Measurements from ENCODE around the gene IFNA8. TPM values are rescaled to one million over a fixed set of nuclear protein-coding genes. Genes with fewer than 3 reads are reported as not detected.
A peak's percentile ranks its signal among the peaks of the same experiment; 100 is the strongest.
"Not testable (repeated sequence)": the region's sequence is repeated elsewhere in the genome, so short reads cannot be mapped to it uniquely, and the experiment has no call there.

Gene IFNA8
- total RNA-seq, 3 donors from 2014 or later, result not detected

DNA sequence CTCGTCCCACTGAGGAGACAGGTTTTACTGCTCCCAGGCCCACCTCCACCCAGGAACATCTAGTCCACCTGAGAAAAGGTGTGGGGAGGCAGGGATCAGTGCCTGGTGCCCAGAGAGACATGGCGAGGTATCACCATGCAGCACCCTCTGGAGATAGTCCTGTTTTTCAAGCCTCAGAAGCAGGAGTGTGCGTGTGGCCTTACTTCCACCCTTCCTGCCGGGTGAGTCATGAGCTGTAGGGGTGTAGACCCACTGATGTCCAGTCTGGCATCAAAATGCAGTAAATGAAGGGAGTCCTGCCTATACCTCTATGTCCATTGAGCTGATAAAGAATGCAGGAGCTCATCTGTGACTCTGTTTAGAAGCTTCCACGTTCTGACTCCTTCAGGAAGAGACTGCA lies 40.4 kb downstream of the IFNA8 start:
- H3K27me3 Mint-ChIP-seq (ENCODE audit: low read depth); ATAC-seq; H3K36me3 Mint-ChIP-seq (ENCODE audit: insufficient read depth); H3K4me3 Mint-ChIP-seq; H3K9me3 Mint-ChIP-seq; DNase-seq; H3K4me1 Mint-ChIP-seq (ENCODE audit: low read depth): not testable (repeated sequence)

DNA sequence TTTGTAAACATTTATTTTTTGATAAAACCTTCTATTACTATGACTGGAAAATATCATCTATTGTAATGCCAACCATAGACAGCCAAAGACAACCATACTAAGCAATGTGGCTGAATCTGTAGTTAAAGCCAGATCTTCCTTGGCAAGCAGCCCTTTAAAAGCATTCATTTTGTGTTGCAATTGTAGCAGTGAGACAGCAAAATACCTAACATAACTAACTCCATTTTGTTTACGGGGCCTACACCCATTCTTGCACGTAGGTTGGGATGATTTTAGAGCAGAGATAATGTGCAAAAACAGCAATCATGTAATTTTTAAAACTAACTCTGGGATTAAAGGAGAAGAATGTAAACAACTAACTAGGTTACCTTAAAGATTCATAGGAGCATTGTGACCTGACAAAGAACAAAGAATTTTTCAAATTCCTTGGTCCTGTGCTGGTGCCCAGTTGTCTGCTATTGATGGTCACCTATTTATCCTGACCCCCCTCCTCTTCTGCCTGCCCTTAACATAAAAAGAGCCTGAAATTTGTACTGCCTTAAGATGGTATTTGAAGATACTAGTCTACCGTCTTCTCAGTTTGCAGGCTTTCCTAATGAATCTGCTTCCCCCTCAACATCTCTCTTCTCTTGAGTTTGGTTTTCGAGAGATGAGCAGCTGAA lies 41.9 kb downstream of the IFNA8 start:
- H3K4me3 Mint-ChIP-seq, result no peak overlapping the region
- no peak for DNase-seq
- ATAC-seq, result no peak
- no peaks in the 10 kb centered on the region for H3K4me1 Mint-ChIP-seq (ENCODE audit: low read depth)
- H3K36me3 Mint-ChIP-seq (ENCODE audit: insufficient read depth), result no peaks in the 10 kb centered on the region
- H3K27me3 Mint-ChIP-seq (ENCODE audit: low read depth), result peaks cover 7% of the 10 kb centered on the region
- no peaks in the 10 kb centered on the region for H3K9me3 Mint-ChIP-seq

GRCh38 chr9:21452681-21453080 lies 43.8 kb downstream of the IFNA8 start:
- peaks cover 13% of the 10 kb centered on the region for H3K27me3 Mint-ChIP-seq (ENCODE audit: low read depth)
- no peak for DNase-seq
- H3K4me3 Mint-ChIP-seq, result no peak overlapping the region
- no peaks in the 10 kb centered on the region for H3K9me3 Mint-ChIP-seq
- H3K36me3 Mint-ChIP-seq (ENCODE audit: insufficient read depth), result no peaks in the 10 kb centered on the region
- H3K4me1 Mint-ChIP-seq (ENCODE audit: low read depth), result no peaks in the 10 kb centered on the region
- no peak for ATAC-seq

DNA sequence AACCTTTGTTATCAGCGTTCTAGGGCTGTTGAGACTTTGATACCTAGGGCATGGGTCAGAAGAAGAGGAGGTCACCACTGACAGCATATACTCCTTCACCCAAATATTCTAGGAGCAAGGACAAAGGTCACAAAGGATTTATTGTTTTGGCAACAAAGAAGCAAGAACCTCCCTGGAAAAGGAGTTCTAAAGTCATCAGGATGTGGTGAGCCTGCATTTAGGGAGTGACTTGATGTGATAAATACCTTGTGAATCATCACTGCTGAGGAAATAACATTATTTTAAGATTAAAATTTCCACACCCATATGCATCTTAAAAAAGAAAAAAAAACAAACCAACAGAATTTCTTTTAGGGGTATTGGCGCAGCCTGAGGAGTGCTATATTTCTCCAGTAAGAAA lies 45.2 kb downstream of the IFNA8 start:
- ATAC-seq, result no peak
- H3K27me3 Mint-ChIP-seq (ENCODE audit: low read depth), result peaks cover 13% of the 10 kb centered on the region
- H3K9me3 Mint-ChIP-seq, result no peaks in the 10 kb centered on the region
- H3K4me3 Mint-ChIP-seq, result no peak overlapping the region
- H3K36me3 Mint-ChIP-seq (ENCODE audit: insufficient read depth), result no peaks in the 10 kb centered on the region
- no peaks in the 10 kb centered on the region for H3K4me1 Mint-ChIP-seq (ENCODE audit: low read depth)
- DNase-seq, result no peak

DNA sequence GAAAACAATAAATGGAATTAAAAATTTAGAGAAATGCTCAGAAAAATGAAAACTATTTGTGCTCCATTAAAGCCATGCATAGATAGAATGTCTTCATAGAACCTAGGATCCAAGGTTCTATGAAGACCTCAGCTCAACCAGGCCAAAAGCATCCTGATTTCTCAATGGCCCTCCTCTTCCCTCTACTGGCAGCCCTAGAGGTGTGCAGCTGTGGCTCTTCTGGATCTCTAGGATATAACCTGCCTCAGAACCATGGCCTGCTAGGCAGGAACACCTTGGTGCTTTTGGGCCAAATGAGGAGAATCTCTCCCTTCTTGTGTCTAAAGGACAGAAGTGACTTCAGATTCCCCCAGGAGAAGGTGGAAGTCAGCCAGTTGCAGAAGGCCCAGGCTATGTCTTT lies 46.4 kb downstream of the IFNA8 start:
- DNase-seq (no peak), ATAC-seq (peak in 1 of 2 donors; percentile 75)

More for the DNA sequence above, 46.4 kb downstream of the IFNA8 start:
- H3K27me3 Mint-ChIP-seq (ENCODE audit: low read depth), result peaks cover 15% of the 10 kb centered on the region
- no peak overlapping the region for H3K4me3 Mint-ChIP-seq
- H3K9me3 Mint-ChIP-seq, result no peaks in the 10 kb centered on the region
- H3K4me1 Mint-ChIP-seq (ENCODE audit: low read depth), result no peaks in the 10 kb centered on the region
- H3K36me3 Mint-ChIP-seq (ENCODE audit: insufficient read depth), result no peaks in the 10 kb centered on the region

Other genes with a start within 250 kb of the IFNA8 start
- gene IFNA21, start 242.5 kb upstream of the IFNA8 start, total RNA-seq, result not detected
- not detected for gene IFNA4, start 221.5 kb upstream of the IFNA8 start, total RNA-seq
- not detected for gene IFNA7, start 206.9 kb upstream of the IFNA8 start, total RNA-seq
- not detected for gene IFNA10, start 202.0 kb upstream of the IFNA8 start, total RNA-seq
- not detected for gene IFNA16, start 191.8 kb upstream of the IFNA8 start, total RNA-seq
- gene IFNA17, start 180.9 kb upstream of the IFNA8 start, total RNA-seq, result not detected
- gene IFNA14, start 169.1 kb upstream of the IFNA8 start, total RNA-seq, result not detected
- not detected for gene IFNA5, start 103.8 kb upstream of the IFNA8 start, total RNA-seq
- 10 to 100 TPM; 11.8 to 13.5 (median 12.9) TPM for gene KLHL9, start 73.7 kb upstream of the IFNA8 start, total RNA-seq
- not detected for gene IFNA6, start 58.2 kb upstream of the IFNA8 start, total RNA-seq
- not detected for gene IFNA13, start 41.1 kb upstream of the IFNA8 start, total RNA-seq
- not detected for gene IFNA2, start 23.7 kb upstream of the IFNA8 start, total RNA-seq
- not detected for gene IFNA1, start 31.3 kb downstream of the IFNA8 start, total RNA-seq
- gene IFNE, start 73.2 kb downstream of the IFNA8 start, total RNA-seq, result not detected